Right kidney (tissue), 9 donors: ENCODE measurements around the gene SLC25A41.
A peak's percentile ranks its signal among the peaks of the same experiment; 100 is the strongest.

Experiments
- DNase-seq: peaks from one replicate; pipeline ENCODE4 v3.0.0-alpha.2; 2016
- long read RNA-seq, 8 donors: transcript quantifications; one replicate each; lab custom pipeline, GENCODE V29; 2026

SLC25A41 gene
- long read RNA-seq, donor 1, result 0 reads
- long read RNA-seq, donor 2, result 0 reads
- long read RNA-seq, donor 3, result 0 reads
- long read RNA-seq, donor 4, result 0 reads
- long read RNA-seq, donor 5, result 0 reads
- long read RNA-seq, donor 6, result 0 reads
- long read RNA-seq, donor 7, result 0 reads
- long read RNA-seq, donor 8, result 0 reads

GRCh38 chr19:6433663-6434062 is at the start of gene SLC25A41:
Gene SLC25A41 (minus strand): TSS chr19:6433763. CDS start chr19:6433693, 70 bp downstream.
- no peak for DNase-seq

GRCh38 chr19:6483235-6483634 is 49.7 kb upstream of the SLC25A41 start:
- no peak for DNase-seq

GRCh38 chr19:6482343-6482686 is 48.8 kb upstream of the SLC25A41 start:
- DNase-seq, result no peak

- no peak for DNase-seq
Observed at GRCh38 chr19:6481541-6482342, 48.2 kb upstream of the SLC25A41 start, which contains the start of gene DENND1C. Gene DENND1C (minus strand): TSS chr19:6481787. CDS start chr19:6481695, 92 bp downstream.

- no peak for DNase-seq
Observed at GRCh38 chr19:6480848-6481415, 47.4 kb upstream of the SLC25A41 start.

- DNase-seq, result no peak
Observed at GRCh38 chr19:6479836-6480398, 46.4 kb upstream of the SLC25A41 start.

- DNase-seq, result no peak
Observed at GRCh38 chr19:6478815-6479214, 45.3 kb upstream of the SLC25A41 start.

- DNase-seq, result no peak
Observed at GRCh38 chr19:6476896-6477431, 43.4 kb upstream of the SLC25A41 start.

- peak; percentile 75 for DNase-seq
Observed at GRCh38 chr19:6476155-6476895, 42.8 kb upstream of the SLC25A41 start.

GRCh38 chr19:6475321-6476108 is 42.0 kb upstream of the SLC25A41 start:
- peak; percentile 59 for DNase-seq

GRCh38 chr19:6473647-6474046 is 40.1 kb upstream of the SLC25A41 start:
- DNase-seq, result no peak

- no peak for DNase-seq
Observed at GRCh38 chr19:6472713-6473112, 39.1 kb upstream of the SLC25A41 start.

GRCh38 chr19:6471076-6471475 is 37.5 kb upstream of the SLC25A41 start:
- no peak for DNase-seq

GRCh38 chr19:6470173-6470572 is 36.6 kb upstream of the SLC25A41 start:
- DNase-seq, result no peak

GRCh38 chr19:6467384-6467783 is 33.8 kb upstream of the SLC25A41 start:
- no peak for DNase-seq

GRCh38 chr19:6466526-6467248 is 33.1 kb upstream of the SLC25A41 start:
- no peak for DNase-seq

GRCh38 chr19:6465663-6466062 is 32.1 kb upstream of the SLC25A41 start:
- DNase-seq, result no peak

- DNase-seq, result no peak
Observed at GRCh38 chr19:6465006-6465405, 31.4 kb upstream of the SLC25A41 start.

GRCh38 chr19:6464070-6464873 is 30.7 kb upstream of the SLC25A41 start, which contains the start of gene CRB3:
Gene CRB3 (plus strand): TSS chr19:6464271. CDS start chr19:6464702, 431 bp downstream.
- DNase-seq, result peak; percentile 74
